Choroid plexus epithelial cell (primary cell): ENCODE data around the gene MEA1.

Experiments used
- DNase-seq: peaks from one replicate; pipeline ENCODE4 v3.0.0-alpha.2; 2010; ENCODE audit warnings: low read depth
- H3K4me3 ChIP-seq: 2 replicates; pipeline ENCODE4 v1.5.1; 2011; ENCODE audit warnings: low read depth, mild to moderate bottlenecking, control low read depth, low read length, moderate library complexity
- CTCF ChIP-seq: conservative IDR thresholded peaks from 2 replicates; pipeline ENCODE4 v1.5.1; 2011; ENCODE audit warnings: low read depth, mild to moderate bottlenecking, control low read depth, inconsistent platforms, low read length, moderate library complexity

MEA1 gene

GRCh38 chr6:43037706-43038105 is 24.0 kb upstream of the MEA1 start:
- no peak for DNase-seq
- no peak for TF ChIP-seq CTCF
- no peak overlapping the region for H3K4me3 ChIP-seq

- DNase-seq = no peak
- TF ChIP-seq CTCF = peak; percentile 7
- H3K4me3 ChIP-seq = no peak overlapping the region
Measured at GRCh38 chr6:43037197-43037596, 23.5 kb upstream of the MEA1 start.

- DNase-seq = no peak
Measured at GRCh38 chr6:43036712-43037111, 23.0 kb upstream of the MEA1 start.

GRCh38 chr6:43035495-43036194 is 21.9 kb upstream of the MEA1 start:
- no peak for DNase-seq
- H3K4me3 ChIP-seq = no peak overlapping the region
- TF ChIP-seq CTCF = no peak

More at GRCh38 chr6:43036712-43037111, 23.0 kb upstream of the MEA1 start:
- TF ChIP-seq CTCF = no peak
- H3K4me3 ChIP-seq = no peak overlapping the region

- H3K4me3 ChIP-seq = no peak overlapping the region
- TF ChIP-seq CTCF = no peak
- DNase-seq = no peak
Measured at GRCh38 chr6:43034190-43034525, 20.4 kb upstream of the MEA1 start.

GRCh38 chr6:43033496-43034189 is 19.9 kb upstream of the MEA1 start:
- TF ChIP-seq CTCF = no peak
- DNase-seq = no peak
- no peak overlapping the region for H3K4me3 ChIP-seq

GRCh38 chr6:43032326-43032725 is 18.6 kb upstream of the MEA1 start:
- TF ChIP-seq CTCF = no peak
- DNase-seq = no peak
- no peak overlapping the region for H3K4me3 ChIP-seq
